ENCODE measurements around the gene PCSK6. TPM values are rescaled to one million over a fixed set of nuclear protein-coding genes. Genes with fewer than 3 reads are reported as not detected.

PCSK6 gene
- total RNA-seq, 1 experiment from 2014 or later: 10.6 TPM

- Histone ChIP-seq H3K27ac (ENCODE audit: low read length) (no peak overlapping the region), H3K27me3 (ENCODE audit: control insufficient read depth, insufficient read depth, low read length) (no peaks in the 10 kb centered on the region; the same call in 1 of the 2 replicates), H3K4me3 (ENCODE audit: low read depth in 2 of 2, low read length in 2 of 2) (no peak overlapping the region), H3K4me1 (ENCODE audit: control insufficient read depth, insufficient read depth, low read length) (no peaks in the 10 kb centered on the region), H3K9me3 (ENCODE audit: control insufficient read depth, insufficient read depth, low read depth, low read length) (no peaks in the 10 kb centered on the region), H3K36me3 (ENCODE audit: control insufficient read depth, insufficient read depth, low read length) (no peaks in the 10 kb centered on the region)
- CTCF ChIA-PET: no interaction called here
- ATAC-seq (no peak), DNase-seq (ENCODE audit: low read depth, low spot score) (no peak)
- POLR2A ChIA-PET: no interaction called here
- in situ Hi-C loops (cut with HindIII; ENCODE audit: low pct_unique_long_range_greater_than_20kb, low sequenced_read_pairs): no loop called here
- intact Hi-C loops (cut with micrococcal nuclease; ENCODE audit: unreplicated experiment): no loop called here
- BruUV-seq (replicated peaks): no TSS peak
- no peak for TF ChIP-seq TCF7L2 (IDR thresholded peaks at IDR 0.05; ENCODE audit: low read depth, low read length)
- TF ChIP-seq POLR2AphosphoS5 (IDR thresholded peaks at IDR 0.05; ENCODE audit: low read depth, low read length): no peak
- TF ChIP-seq CTCF (IDR thresholded peaks at IDR 0.05): no peak
- TF ChIP-seq SIN3A (IDR thresholded peaks at IDR 0.05; ENCODE audit: borderline replicate concordance, insufficient read depth, low read depth, low read length): no peak
- no peak for TF ChIP-seq REST (IDR thresholded peaks at IDR 0.05; ENCODE audit: insufficient read depth in 1 of 2, low read depth in 2 of 2, low read length in 1 of 2)
Measured at GRCh38 chr15:101474983-101475382, 14.5 kb downstream of the PCSK6 start.

GRCh38 chr15:101474233-101474632 is 15.3 kb downstream of the PCSK6 start:
- ChIA-PET CTCF (interaction anchor here (0.6 kb wide), 1 partner anchor 83 kb away, joined by 3 read pairs; no protein-coding TSS in a partner anchor), POLR2A (interaction anchor here (0.5 kb wide), 1 partner anchor 28 kb away, joined by 3 read pairs; no protein-coding TSS in a partner anchor)

More at GRCh38 chr15:101474233-101474632, 15.3 kb downstream of the PCSK6 start:
- Histone ChIP-seq H3K9me3 (ENCODE audit: control insufficient read depth, insufficient read depth, low read depth, low read length) (no peaks in the 10 kb centered on the region), H3K4me1 (ENCODE audit: control insufficient read depth, insufficient read depth, low read length) (peaks cover 6% of the 10 kb centered on the region; the same call in 1 of the 2 replicates), H3K4me3 (ENCODE audit: low read depth in 2 of 2, low read length in 2 of 2) (no peak overlapping the region), H3K36me3 (ENCODE audit: control insufficient read depth, insufficient read depth, low read length) (no peaks in the 10 kb centered on the region), H3K27me3 (ENCODE audit: control insufficient read depth, insufficient read depth, low read length) (no peaks in the 10 kb centered on the region; the same call in 1 of the 2 replicates), H3K27ac (ENCODE audit: low read length) (no peak overlapping the region)
- intact Hi-C loops (cut with micrococcal nuclease; ENCODE audit: unreplicated experiment): no loop called here
- BruUV-seq (replicated peaks): no TSS peak
- DNase-seq (ENCODE audit: low read depth, low spot score) (no peak), ATAC-seq (no peak)
- TF ChIP-seq TCF7L2 (IDR thresholded peaks at IDR 0.05; ENCODE audit: low read depth, low read length) (no peak), SIN3A (IDR thresholded peaks at IDR 0.05; ENCODE audit: borderline replicate concordance, insufficient read depth, low read depth, low read length) (no peak), POLR2AphosphoS5 (IDR thresholded peaks at IDR 0.05; ENCODE audit: low read depth, low read length) (no peak), REST (IDR thresholded peaks at IDR 0.05; ENCODE audit: insufficient read depth in 1 of 2, low read depth in 2 of 2, low read length in 1 of 2) (no peak), CTCF (IDR thresholded peaks at IDR 0.05) (no peak)
- in situ Hi-C loops (cut with HindIII; ENCODE audit: low pct_unique_long_range_greater_than_20kb, low sequenced_read_pairs): no loop called here

All from Panc1 (cell line).